ENCODE measurements around the gene HLCS.

DNA sequence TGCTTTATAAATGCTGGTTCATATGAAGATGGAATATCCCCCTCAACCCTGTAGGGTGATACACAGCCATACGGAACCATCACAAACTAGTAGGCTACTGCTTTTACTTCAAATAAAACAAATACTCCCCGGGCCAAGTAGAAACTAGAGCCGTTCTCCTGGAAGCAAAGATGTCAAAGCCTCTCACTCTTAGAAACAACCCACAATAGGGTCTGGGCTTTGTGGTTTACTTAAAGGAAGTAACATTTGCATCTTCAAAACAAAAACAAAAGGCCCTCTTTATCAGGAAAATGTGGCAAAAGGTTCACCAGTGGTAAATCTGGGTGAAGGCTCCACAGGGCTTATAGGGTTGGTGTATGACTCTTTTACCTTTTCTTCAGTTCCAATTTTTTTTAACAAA lies 49.8 kb downstream of the HLCS start:
- TF ChIP-seq, protein P1, sequence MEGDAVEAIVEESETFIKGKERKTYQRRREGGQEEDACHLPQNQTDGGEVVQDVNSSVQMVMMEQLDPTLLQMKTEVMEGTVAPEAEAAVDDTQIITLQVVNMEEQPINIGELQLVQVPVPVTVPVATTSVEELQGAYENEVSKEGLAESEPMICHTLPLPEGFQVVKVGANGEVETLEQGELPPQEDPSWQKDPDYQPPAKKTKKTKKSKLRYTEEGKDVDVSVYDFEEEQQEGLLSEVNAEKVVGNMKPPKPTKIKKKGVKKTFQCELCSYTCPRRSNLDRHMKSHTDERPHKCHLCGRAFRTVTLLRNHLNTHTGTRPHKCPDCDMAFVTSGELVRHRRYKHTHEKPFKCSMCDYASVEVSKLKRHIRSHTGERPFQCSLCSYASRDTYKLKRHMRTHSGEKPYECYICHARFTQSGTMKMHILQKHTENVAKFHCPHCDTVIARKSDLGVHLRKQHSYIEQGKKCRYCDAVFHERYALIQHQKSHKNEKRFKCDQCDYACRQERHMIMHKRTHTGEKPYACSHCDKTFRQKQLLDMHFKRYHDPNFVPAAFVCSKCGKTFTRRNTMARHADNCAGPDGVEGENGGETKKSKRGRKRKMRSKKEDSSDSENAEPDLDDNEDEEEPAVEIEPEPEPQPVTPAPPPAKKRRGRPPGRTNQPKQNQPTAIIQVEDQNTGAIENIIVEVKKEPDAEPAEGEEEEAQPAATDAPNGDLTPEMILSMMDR (conservative IDR thresholded peaks at IDR 0.05 in 1 of 2, IDR thresholded peaks at IDR 0.05 in 1 of 2; ENCODE audit: low read depth in 1 of 2, low read length in 2 of 2): no peak
- no peak for TF ChIP-seq EZH2 (IDR thresholded peaks at IDR 0.05; ENCODE audit: low read length, missing control alignments)
